Activated CD4-positive, alpha-beta T cell treated with anti-CD3 and anti-CD28 coated beads, Interleukin-2, amount 50 U/mL, for 4 hours (primary cell): ENCODE results near the gene PTPRN.
"Not testable (repeated sequence)": the region's sequence is repeated elsewhere in the genome, so short reads cannot be mapped to it uniquely, and the experiment has no call there.

Source experiments
- DNase-seq, 2 experiments: peaks; one replicate each; pipeline ENCODE4 v3.0.0-alpha.2; 2020

The PTPRN gene

GRCh38 chr2:219266886-219267285 lies 42.3 kb downstream of the PTPRN start:
- DNase-seq, result no peak

GRCh38 chr2:219266232-219266631 lies 43.0 kb downstream of the PTPRN start:
- DNase-seq, result no peak

- no peak for DNase-seq
Measured at GRCh38 chr2:219261024-219261855, 48.0 kb downstream of the PTPRN start.

GRCh38 chr2:219258942-219259341 lies 50.3 kb downstream of the PTPRN start:
- DNase-seq, result not testable (repeated sequence)

- peak in 1 of 2 experiments; percentile 35 for DNase-seq
Measured at GRCh38 chr2:219254590-219255201, 54.5 kb downstream of the PTPRN start.

GRCh38 chr2:219253753-219254589 lies 55.2 kb downstream of the PTPRN start, which contains the start of gene TUBA4A:
Gene TUBA4A (minus strand): TSS chr2:219253918. CDS start chr2:219253858, 60 bp downstream.
- peak; percentile 84 to 88 for DNase-seq

GRCh38 chr2:219252900-219253752 lies 56.1 kb downstream of the PTPRN start, which contains the start of gene TUBA4B:
Gene TUBA4B (plus strand): TSS chr2:219253243. CDS start chr2:219253408, 165 bp downstream.
- peak; percentile 39 to 42 for DNase-seq

GRCh38 chr2:219252570-219252899 lies 56.7 kb downstream of the PTPRN start:
- DNase-seq, result peak; percentile 32 to 34

- peak; percentile 33 to 39 for DNase-seq
Measured at GRCh38 chr2:219252084-219252483, 57.1 kb downstream of the PTPRN start.

GRCh38 chr2:219251656-219252055 lies 57.5 kb downstream of the PTPRN start:
- no peak for DNase-seq

GRCh38 chr2:219250049-219250781 lies 59.0 kb downstream of the PTPRN start:
- no peak for DNase-seq

GRCh38 chr2:219249203-219249980 lies 59.8 kb downstream of the PTPRN start:
- DNase-seq, result no peak

GRCh38 chr2:219248845-219249202 lies 60.4 kb downstream of the PTPRN start:
- DNase-seq, result no peak

- DNase-seq, result peak; percentile 58 to 66
Measured at GRCh38 chr2:219247678-219248642, 61.2 kb downstream of the PTPRN start.

- no peak for DNase-seq
Measured at GRCh38 chr2:219246559-219246958, 62.6 kb downstream of the PTPRN start.

GRCh38 chr2:219245899-219246230 lies 63.3 kb downstream of the PTPRN start:
- no peak for DNase-seq

GRCh38 chr2:219245148-219245898 lies 63.9 kb downstream of the PTPRN start, which contains the start of the genes GLB1L and STK16:
Gene GLB1L (minus strand): TSS chr2:219245444. CDS start chr2:219243573, 1,871 bp downstream.
Gene STK16 (plus strand): TSS chr2:219245479. CDS start chr2:219246000, 521 bp downstream.
- peak; percentile 79 to 80 for DNase-seq

GRCh38 chr2:219244789-219245147 lies 64.4 kb downstream of the PTPRN start:
- DNase-seq, result no peak

GRCh38 chr2:219243291-219243761 lies 65.9 kb downstream of the PTPRN start:
- DNase-seq, result no peak
